Breast epithelium (tissue), 3 donors: ENCODE data around the gene CTNNA2.

Source experiments
- POLR2A ChIP-seq: fragments of 450-650 bp; IDR thresholded peaks from one replicate; pipeline ENCODE4 v1.6.1; 2016; ENCODE audit warnings: antibody characterized with exemption, mild to moderate bottlenecking, moderate library complexity
- POLR2AphosphoS5 ChIP-seq, 3 donors: sonication (generic); formaldehyde crosslinking; IDR thresholded peaks; one replicate each; pipeline ENCODE4 v1.6.1; 2017; ENCODE audit warnings: antibody characterized with exemption in 3 of 3
- TF ChIP-seq, protein P1 (sequence below), 3 donors: fragments of 450-650 bp; IDR thresholded peaks; one replicate each; pipeline ENCODE4 v1.5.1; 2016 to 2017; ENCODE audit warnings: antibody characterized with exemption in 3 of 3, mild to moderate bottlenecking in 3 of 3, moderate library complexity in 3 of 3

DNA sequence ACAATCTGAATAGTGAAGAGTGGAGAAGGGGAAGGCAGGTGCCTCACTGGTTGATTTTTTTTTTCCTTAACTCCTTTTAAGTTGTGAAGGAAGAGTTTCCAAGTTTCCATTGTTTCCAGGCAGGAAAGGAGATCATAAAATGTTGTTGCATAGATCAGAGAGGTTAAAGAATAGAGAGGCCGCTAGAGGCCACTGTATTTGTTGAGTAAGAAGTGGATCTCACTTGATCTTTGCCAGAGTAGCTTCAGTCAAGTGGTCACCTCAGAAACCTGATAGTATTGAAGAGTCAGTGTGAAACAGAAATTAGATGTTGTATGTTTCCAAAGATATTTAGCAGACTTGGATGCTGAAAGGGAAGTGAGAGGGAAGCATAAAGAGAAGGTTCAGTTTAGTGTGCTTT is 17.6 kb downstream of the CTNNA2 start:
- TF ChIP-seq, protein P1, sequence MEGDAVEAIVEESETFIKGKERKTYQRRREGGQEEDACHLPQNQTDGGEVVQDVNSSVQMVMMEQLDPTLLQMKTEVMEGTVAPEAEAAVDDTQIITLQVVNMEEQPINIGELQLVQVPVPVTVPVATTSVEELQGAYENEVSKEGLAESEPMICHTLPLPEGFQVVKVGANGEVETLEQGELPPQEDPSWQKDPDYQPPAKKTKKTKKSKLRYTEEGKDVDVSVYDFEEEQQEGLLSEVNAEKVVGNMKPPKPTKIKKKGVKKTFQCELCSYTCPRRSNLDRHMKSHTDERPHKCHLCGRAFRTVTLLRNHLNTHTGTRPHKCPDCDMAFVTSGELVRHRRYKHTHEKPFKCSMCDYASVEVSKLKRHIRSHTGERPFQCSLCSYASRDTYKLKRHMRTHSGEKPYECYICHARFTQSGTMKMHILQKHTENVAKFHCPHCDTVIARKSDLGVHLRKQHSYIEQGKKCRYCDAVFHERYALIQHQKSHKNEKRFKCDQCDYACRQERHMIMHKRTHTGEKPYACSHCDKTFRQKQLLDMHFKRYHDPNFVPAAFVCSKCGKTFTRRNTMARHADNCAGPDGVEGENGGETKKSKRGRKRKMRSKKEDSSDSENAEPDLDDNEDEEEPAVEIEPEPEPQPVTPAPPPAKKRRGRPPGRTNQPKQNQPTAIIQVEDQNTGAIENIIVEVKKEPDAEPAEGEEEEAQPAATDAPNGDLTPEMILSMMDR (IDR thresholded peaks at IDR 0.05), result no peak
- TF ChIP-seq POLR2A, result no peak
- TF ChIP-seq POLR2AphosphoS5 (IDR thresholded peaks at IDR 0.05), result no peak
